CD8-positive, alpha-beta memory T cell (primary cell): Measurements from ENCODE around the gene ANKRD13B. TPM values are rescaled to one million over a fixed set of nuclear protein-coding genes. Genes with fewer than 3 reads are reported as not detected.
A peak's percentile ranks its signal among the peaks of the same experiment; 100 is the strongest.

Experiments
- CTCF ChIA-PET: fragments of 350-600 bp; sonication (Branson Sonifier 250); formaldehyde crosslinking; loops from one replicate; lab custom pipeline; 2021; ENCODE audit warnings: antibody characterized with exemption; lab: Charles Lee
- POLR2A ChIA-PET: fragments of 350-600 bp; sonication (Branson Sonifier 250); formaldehyde crosslinking; loops from one replicate; lab custom pipeline; 2021; ENCODE audit warnings: antibody characterized with exemption; lab: Charles Lee
- DNase-seq, 5 donors: peaks; one replicate each; pipeline versions ENCODE4 v3.0.0 to v3.0.0-alpha.2; 2020 to 2022; ENCODE audit warnings: mixed read lengths in 1 of 5
- H3K27ac ChIP-seq: one replicate; pipeline ENCODE4 v1.7.0; 2013; ENCODE audit warnings: low read depth, mild to moderate bottlenecking, low read length, moderate library complexity
- H3K27me3 ChIP-seq: 2 replicates; pipeline ENCODE4 v1.7.0; 2013; ENCODE audit warnings: low read length, mild to moderate bottlenecking; ENCODE audit not compliant: insufficient read depth, poor library complexity, severe bottlenecking
- H3K36me3 ChIP-seq: 2 replicates; pipeline ENCODE4 v1.7.0; 2013; ENCODE audit warnings: mild to moderate bottlenecking, low read length, moderate library complexity; ENCODE audit not compliant: insufficient read depth
- H3K4me1 ChIP-seq: 2 replicates; pipeline ENCODE4 v1.7.0; 2013; ENCODE audit warnings: mild to moderate bottlenecking, low read length, moderate library complexity; ENCODE audit not compliant: insufficient read depth
- H3K4me3 ChIP-seq: 2 replicates; pipeline ENCODE4 v1.7.0; 2013; ENCODE audit warnings: mild to moderate bottlenecking, low read length
- H3K9me3 ChIP-seq: 2 replicates; pipeline ENCODE4 v1.7.0; 2013; ENCODE audit warnings: mild to moderate bottlenecking, low read length
- H3K27ac Mint-ChIP-seq, 8 donors: one replicate each; pipeline ENCODE4 v1.8.0; 2020 to 2021; ENCODE audit warnings: mixed read lengths in 8 of 8, mild to moderate bottlenecking in 6 of 8, inconsistent platforms in 3 of 8, moderate library complexity in 3 of 8
- H3K27me3 Mint-ChIP-seq, 2 donors: one replicate each; pipeline ENCODE4 v1.8.0; 2020 to 2021; ENCODE audit warnings: mixed read lengths in 2 of 2, mild to moderate bottlenecking in 1 of 2, moderate library complexity in 1 of 2
- H3K36me3 Mint-ChIP-seq, 3 donors: one replicate each; pipeline ENCODE4 v1.8.0; 2020 to 2021; ENCODE audit warnings: mixed read lengths in 3 of 3, inconsistent platforms in 1 of 3, mild to moderate bottlenecking in 1 of 3
- H3K4me1 Mint-ChIP-seq, 3 donors: one replicate each; pipeline ENCODE4 v1.8.0; 2020 to 2021; ENCODE audit warnings: mixed read lengths in 3 of 3, inconsistent platforms in 1 of 3, mild to moderate bottlenecking in 1 of 3
- H3K4me3 Mint-ChIP-seq, 7 donors: one replicate each; pipeline ENCODE4 v1.8.0; 2020 to 2021; ENCODE audit warnings: mixed read lengths in 7 of 7, mild to moderate bottlenecking in 6 of 7, moderate library complexity in 4 of 7, inconsistent platforms in 2 of 7
- H3K9me3 Mint-ChIP-seq, 5 donors: one replicate each; pipeline ENCODE4 v1.8.0; 2020 to 2022; ENCODE audit warnings: mixed read lengths in 5 of 5, mild to moderate bottlenecking in 3 of 5, moderate library complexity in 2 of 5, inconsistent platforms in 1 of 5
- polyA plus RNA-seq: library from polyadenylated mRNA; unstranded; fragments of 300-500 nt; fragmentation: Illumina TruSeq; gene quantifications from one replicate; pipeline ENCODE4 v1.2.3, GENCODE V29; 2021
- total RNA-seq, 2 experiments: library from RNA; stranded (reverse); gene quantifications; one replicate each; pipeline ENCODE4 v1.2.3, GENCODE V29; 2021

ANKRD13B gene
- total and polyA plus RNA-seq, 3 experiments from 2014 or later, result 0.35 to 21.8 (median 20.8) TPM

- H3K27me3 ChIP-seq, result no peaks in the 10 kb centered on the region
- Mint-ChIP-seq H3K9me3 (no peaks in the 10 kb centered on the region), H3K4me3 (peak overlapping the region; percentile 83 to 95 (median 86)), H3K27me3 (no peaks in the 10 kb centered on the region), H3K27ac (peak overlapping the region in 7 of 8 donors; percentile 73 to 93 (median 83)), H3K36me3 (peaks cover 0 to 22% (median 0%) of the 10 kb centered on the region in 3 donors), H3K4me1 (peaks cover 25 to 37% (median 30%) of the 10 kb centered on the region in 3 donors)
- no peaks in the 10 kb centered on the region for H3K9me3 ChIP-seq
- no peak overlapping the region for H3K27ac ChIP-seq
- ChIA-PET POLR2A (interaction anchor here (1.0 to 2.0 kb wide), 2 partner anchors 23 to 275 kb away, joined by 3 to 9 read pairs; partner anchors contain the start of genes ANKRD13B and NUFIP2), CTCF (interaction anchor here (6.6 to 26.2 kb wide), 4 partner anchors 10 to 199 kb away, joined by 46 to 436 read pairs (median 97); partner anchors contain the start of gene ANKRD13B)
- peaks cover 20% of the 10 kb centered on the region for H3K4me1 ChIP-seq
- DNase-seq, result no peak
- H3K4me3 ChIP-seq, result peak overlapping the region; percentile 15
- no peaks in the 10 kb centered on the region for H3K36me3 ChIP-seq
Observed at GRCh38 chr17:29569245-29569950, 23.5 kb upstream of the ANKRD13B start.

GRCh38 chr17:29570521-29570920 is 22.4 kb upstream of the ANKRD13B start:
- peak overlapping the region; percentile 12 to 89 (median 59) for H3K4me3 Mint-ChIP-seq
- Histone ChIP-seq H3K27me3 (no peaks in the 10 kb centered on the region), H3K4me1 (peaks cover 11% of the 10 kb centered on the region), H3K4me3 (no peak overlapping the region), H3K36me3 (no peaks in the 10 kb centered on the region), H3K9me3 (no peaks in the 10 kb centered on the region), H3K27ac (no peak overlapping the region)
- ChIA-PET POLR2A (no interaction called here), CTCF (interaction anchor here (6.6 to 26.2 kb wide), 4 partner anchors 9 to 200 kb away, joined by 46 to 436 read pairs (median 97); partner anchors contain the start of gene ANKRD13B)
- H3K36me3 Mint-ChIP-seq, result peaks cover 0 to 34% (median 0%) of the 10 kb centered on the region in 3 donors
- peaks cover 19 to 28% (median 22%) of the 10 kb centered on the region in 3 donors for H3K4me1 Mint-ChIP-seq
- peak overlapping the region in 4 of 8 donors; percentile 3 to 81 (median 55) for H3K27ac Mint-ChIP-seq
- no peaks in the 10 kb centered on the region for H3K9me3 Mint-ChIP-seq
- DNase-seq, result peak in 1 of 5 donors; percentile 16
- no peaks in the 10 kb centered on the region for H3K27me3 Mint-ChIP-seq

- peaks cover 6% of the 10 kb centered on the region for H3K4me1 ChIP-seq
- Mint-ChIP-seq H3K9me3 (no peaks in the 10 kb centered on the region), H3K27ac (no peak overlapping the region), H3K27me3 (no peaks in the 10 kb centered on the region), H3K4me3 (peak overlapping the region in 2 of 7 donors; percentile 15 to 16), H3K36me3 (peaks cover 0 to 39% (median 0%) of the 10 kb centered on the region in 3 donors), H3K4me1 (peaks cover 13 to 22% (median 16%) of the 10 kb centered on the region in 3 donors)
- no peaks in the 10 kb centered on the region for H3K36me3 ChIP-seq
- peak in 1 of 5 donors; percentile 45 for DNase-seq
- POLR2A ChIA-PET, result no interaction called here
- CTCF ChIA-PET, result interaction anchor here (0.7 to 26.2 kb wide), 5 partner anchors 8 to 201 kb away, joined by 3 to 436 read pairs (median 81); partner anchors contain the start of gene ANKRD13B
- H3K9me3 ChIP-seq, result no peaks in the 10 kb centered on the region
- H3K4me3 ChIP-seq, result no peak overlapping the region
- no peak overlapping the region for H3K27ac ChIP-seq
- H3K27me3 ChIP-seq, result no peaks in the 10 kb centered on the region
Observed at GRCh38 chr17:29571486-29571882, 21.4 kb upstream of the ANKRD13B start.

- no peaks in the 10 kb centered on the region for H3K9me3 ChIP-seq
- no peaks in the 10 kb centered on the region for H3K27me3 Mint-ChIP-seq
- peak overlapping the region in 2 of 7 donors; percentile 16 to 66 for H3K4me3 Mint-ChIP-seq
- no peak overlapping the region for H3K27ac Mint-ChIP-seq
- CTCF ChIA-PET, result interaction anchor here (0.7 to 26.2 kb wide), 11 partner anchors 8 to 202 kb away, joined by 3 to 436 read pairs (median 7); partner anchors contain the start of gene ANKRD13B
- H3K36me3 Mint-ChIP-seq, result peaks cover 0 to 44% (median 0%) of the 10 kb centered on the region in 3 donors
- no peak overlapping the region for H3K4me3 ChIP-seq
- DNase-seq, result peak in 1 of 5 donors; percentile 48
- H3K27me3 ChIP-seq, result no peaks in the 10 kb centered on the region
- POLR2A ChIA-PET, result interaction anchor here (0.6 to 1.9 kb wide), 3 partner anchors 11 to 202 kb away, joined by 3 to 6 read pairs (median 3); no protein-coding TSS in a partner anchor
- no peaks in the 10 kb centered on the region for H3K9me3 Mint-ChIP-seq
- peaks cover 13 to 22% (median 16%) of the 10 kb centered on the region in 3 donors for H3K4me1 Mint-ChIP-seq
- peaks cover 6% of the 10 kb centered on the region for H3K4me1 ChIP-seq
- H3K27ac ChIP-seq, result no peak overlapping the region
- H3K36me3 ChIP-seq, result no peaks in the 10 kb centered on the region
Observed at GRCh38 chr17:29571883-29572681, 20.9 kb upstream of the ANKRD13B start.

- CTCF ChIA-PET, result interaction anchor here (0.6 to 26.2 kb wide), 13 partner anchors 7 to 206 kb away, joined by 3 to 436 read pairs (median 6); partner anchors contain the start of gene ANKRD13B
- Mint-ChIP-seq H3K4me3 (peak overlapping the region in 1 of 7 donors; percentile 36), H3K36me3 (peaks cover 0 to 48% (median 0%) of the 10 kb centered on the region in 3 donors), H3K27ac (peak overlapping the region in 1 of 8 donors; percentile 3), H3K4me1 (peaks cover 13 to 22% (median 16%) of the 10 kb centered on the region in 3 donors), H3K27me3 (no peaks in the 10 kb centered on the region), H3K9me3 (no peaks in the 10 kb centered on the region)
- H3K4me3 ChIP-seq, result no peak overlapping the region
- DNase-seq, result peak; percentile 34 to 71 (median 51)
- peaks cover 1% of the 10 kb centered on the region for H3K36me3 ChIP-seq
- H3K27ac ChIP-seq, result no peak overlapping the region
- POLR2A ChIA-PET, result interaction anchor here (0.6 to 1.9 kb wide), 4 partner anchors 9 to 203 kb away, joined by 3 to 6 read pairs (median 4); no protein-coding TSS in a partner anchor
- no peaks in the 10 kb centered on the region for H3K27me3 ChIP-seq
- no peaks in the 10 kb centered on the region for H3K9me3 ChIP-seq
- peaks cover 6% of the 10 kb centered on the region for H3K4me1 ChIP-seq
Observed at GRCh38 chr17:29572691-29573557, 20.0 kb upstream of the ANKRD13B start.

GRCh38 chr17:29573558-29573869 is 19.4 kb upstream of the ANKRD13B start:
- CTCF ChIA-PET, result interaction anchor here (0.6 to 26.2 kb wide), 12 partner anchors 6 to 206 kb away, joined by 3 to 436 read pairs (median 6); partner anchors contain the start of gene ANKRD13B
- Histone ChIP-seq H3K4me3 (no peak overlapping the region), H3K27me3 (no peaks in the 10 kb centered on the region), H3K27ac (no peak overlapping the region), H3K9me3 (no peaks in the 10 kb centered on the region), H3K4me1 (peaks cover 6% of the 10 kb centered on the region), H3K36me3 (peaks cover 3% of the 10 kb centered on the region)
- peak in 1 of 5 donors; percentile 14 for DNase-seq
- H3K36me3 Mint-ChIP-seq, result peaks cover 0 to 50% (median 0%) of the 10 kb centered on the region in 3 donors
- no peak overlapping the region for H3K27ac Mint-ChIP-seq
- peaks cover 11 to 22% (median 16%) of the 10 kb centered on the region in 3 donors for H3K4me1 Mint-ChIP-seq
- no peaks in the 10 kb centered on the region for H3K27me3 Mint-ChIP-seq
- H3K4me3 Mint-ChIP-seq, result peak overlapping the region in 1 of 7 donors; percentile 36
- no peaks in the 10 kb centered on the region for H3K9me3 Mint-ChIP-seq
- POLR2A ChIA-PET, result interaction anchor here (1.6 to 1.9 kb wide), 2 partner anchors 9 to 204 kb away, joined by 4 to 6 read pairs; no protein-coding TSS in a partner anchor
